Measurements from ENCODE around the gene LPAR3.

The LPAR3 gene

DNA sequence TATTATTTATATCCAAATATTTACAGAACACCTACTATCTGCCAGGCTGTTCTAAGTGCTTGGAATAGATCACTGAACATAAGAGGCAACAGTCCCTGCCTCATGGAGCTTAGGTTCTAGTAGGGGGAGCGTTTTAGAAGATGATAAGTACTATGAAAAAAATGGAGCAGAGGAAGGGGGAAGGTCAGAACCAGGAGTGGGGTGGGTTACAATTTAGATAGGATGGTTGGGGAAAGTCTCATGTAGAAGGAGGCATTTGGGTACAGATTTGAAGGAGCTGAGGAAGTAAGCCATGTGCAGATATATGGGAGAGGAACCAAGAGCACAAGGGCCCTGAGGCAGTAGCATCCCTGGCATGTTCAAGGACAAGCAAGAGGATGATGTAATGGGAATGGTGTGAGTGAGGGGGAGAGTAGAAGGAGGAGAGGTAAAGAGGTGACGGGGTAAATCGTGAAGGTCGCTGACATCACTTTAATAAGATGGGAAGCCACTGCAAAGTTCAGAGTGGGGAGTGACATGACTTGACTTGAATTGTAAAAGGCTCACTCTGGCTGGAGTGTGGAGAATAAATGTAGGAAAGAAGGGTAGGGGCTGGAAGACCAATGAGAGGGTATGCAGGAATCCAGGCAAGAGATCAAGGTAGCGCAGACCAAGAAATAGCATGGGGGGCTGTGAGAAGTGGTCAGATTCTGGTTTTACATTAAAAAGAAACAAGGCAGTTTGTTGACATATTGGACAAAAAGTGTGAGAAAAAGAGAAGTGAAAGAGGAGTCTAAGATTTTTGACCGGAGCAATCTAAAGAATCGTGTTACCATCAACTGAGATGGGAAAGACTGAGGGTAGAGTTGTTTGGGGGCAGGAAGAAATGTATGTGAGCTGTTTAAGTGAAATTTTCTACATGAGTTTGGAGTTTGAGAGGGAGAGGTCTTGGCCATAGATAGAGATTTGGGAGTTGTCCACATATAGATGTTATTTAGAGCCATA is 92.6 kb downstream of the LPAR3 start:
- no peak for TF ChIP-seq ZNF274 (IDR thresholded peaks at IDR 0.05; ENCODE audit: low read depth, low read length)
- H3K4me3 ChIP-seq (ENCODE audit: low read length) = no peak overlapping the region

DNA sequence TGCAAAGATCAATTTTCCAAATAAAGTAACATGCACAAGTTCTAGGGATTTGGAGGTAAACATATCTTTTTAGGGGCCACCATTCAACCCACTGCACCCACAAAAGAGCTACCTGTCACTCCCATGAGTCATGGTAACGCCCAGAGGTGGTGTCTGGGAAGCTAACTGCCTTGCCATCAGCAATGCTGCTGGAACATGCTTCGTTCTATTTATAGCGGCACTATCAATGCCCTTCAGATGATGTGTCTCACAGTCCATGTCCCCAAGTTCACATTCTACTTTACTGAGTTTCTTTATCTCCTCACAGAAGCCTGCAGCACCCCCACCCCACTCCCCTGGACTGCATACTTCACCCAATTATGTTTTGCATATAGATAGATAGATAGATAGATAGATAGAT is 95.4 kb downstream of the LPAR3 start:
- no peak overlapping the region for H3K4me3 ChIP-seq (ENCODE audit: low read length)
- no peak for TF ChIP-seq ZNF274 (IDR thresholded peaks at IDR 0.05; ENCODE audit: low read depth, low read length)

DNA sequence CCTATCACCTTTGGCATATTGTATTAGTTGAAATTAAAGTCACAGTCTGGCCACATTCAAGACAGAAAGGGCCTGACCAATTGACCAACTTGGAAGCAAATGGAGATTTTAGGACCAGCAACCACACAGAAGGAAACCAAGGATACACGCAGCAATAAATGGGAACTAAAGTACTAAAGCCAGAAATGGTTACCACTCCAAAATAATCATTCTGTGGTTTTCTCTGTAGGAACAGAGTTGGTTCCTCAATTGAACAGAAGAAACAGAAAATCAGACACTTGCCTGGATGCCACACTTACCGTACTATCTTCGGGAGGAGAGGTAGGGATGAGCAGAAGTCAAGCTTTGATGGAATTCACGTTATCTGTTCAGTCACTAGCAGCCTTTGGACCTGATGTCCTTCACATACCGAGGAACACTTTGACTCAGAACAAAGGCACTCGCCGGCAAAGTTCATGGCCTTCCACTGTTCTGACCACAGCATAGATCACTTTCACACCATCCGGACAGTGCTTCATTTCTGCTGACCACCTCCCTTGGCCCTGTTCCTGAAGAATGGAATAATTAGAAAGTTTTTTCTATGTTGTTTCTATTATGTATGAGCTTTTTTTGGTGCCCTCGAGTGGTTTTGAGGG is 96.9 kb downstream of the LPAR3 start:
- TF ChIP-seq ZNF274 (IDR thresholded peaks at IDR 0.05; ENCODE audit: low read depth, low read length) = no peak
- H3K4me3 ChIP-seq (ENCODE audit: low read length) = no peak overlapping the region

DNA sequence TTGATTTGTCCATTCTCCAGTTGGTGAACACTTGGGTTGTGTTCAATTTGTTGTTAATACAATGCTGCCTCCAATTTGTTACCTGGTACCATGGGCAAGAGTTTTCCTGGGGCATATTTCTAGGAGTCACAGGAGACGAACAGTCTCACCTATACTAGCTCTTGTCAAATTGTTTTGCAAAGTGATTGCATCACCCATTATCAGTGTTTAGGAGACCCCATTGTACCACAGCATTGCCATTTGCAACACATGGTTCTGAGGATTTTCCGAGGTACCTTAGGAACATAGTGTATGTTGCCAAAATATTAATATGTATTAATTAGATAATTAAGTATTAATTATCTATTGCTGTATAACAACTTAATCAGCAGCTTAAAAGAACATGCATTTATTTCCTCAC is 97.8 kb downstream of the LPAR3 start:
- H3K4me3 ChIP-seq (ENCODE audit: low read length) = no peak overlapping the region
- no peak for TF ChIP-seq ZNF274 (IDR thresholded peaks at IDR 0.05; ENCODE audit: low read depth, low read length)

DNA sequence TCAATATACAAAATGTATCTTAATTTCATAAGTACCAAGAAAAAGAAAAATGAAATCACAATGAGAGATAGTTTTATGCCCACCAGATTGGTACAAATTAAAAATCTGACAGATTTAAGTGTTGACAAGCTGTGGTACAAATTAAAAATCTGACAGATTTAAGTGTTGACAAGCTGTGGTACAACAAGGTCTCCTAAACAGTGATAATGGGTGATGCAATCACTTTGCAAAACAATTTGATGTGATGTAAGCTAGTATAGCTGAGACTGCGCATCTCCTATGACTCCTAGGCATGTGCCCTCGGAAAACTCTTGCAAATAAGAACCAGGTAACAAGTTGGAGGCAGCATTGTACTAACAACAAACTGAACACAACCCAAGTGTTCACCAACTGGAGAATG is 100.6 kb downstream of the LPAR3 start:
- H3K4me3 ChIP-seq (ENCODE audit: low read length) = no peak overlapping the region
- no peak for TF ChIP-seq ZNF274 (IDR thresholded peaks at IDR 0.05; ENCODE audit: low read depth, low read length)

DNA sequence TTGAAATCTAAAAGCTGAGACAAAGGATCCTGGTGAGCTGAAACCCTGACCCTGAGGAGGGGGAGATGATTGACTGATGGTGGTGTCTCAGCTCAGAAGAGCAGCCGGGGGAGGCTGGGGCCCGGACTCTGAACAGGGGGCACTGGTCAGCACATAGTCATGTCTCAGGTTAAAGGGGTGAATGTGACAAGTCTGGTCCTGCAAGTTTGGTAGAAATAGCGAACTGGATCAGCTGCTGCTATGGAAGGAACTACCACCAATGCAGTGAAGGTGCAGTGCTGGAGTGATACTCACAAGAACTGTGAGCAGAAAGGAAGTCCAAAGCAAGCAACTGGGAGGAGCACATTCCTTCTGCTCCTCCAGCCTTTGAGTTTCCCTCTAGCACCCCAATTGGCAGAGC is 104.0 kb downstream of the LPAR3 start:
- TF ChIP-seq ZNF274 (IDR thresholded peaks at IDR 0.05; ENCODE audit: low read depth, low read length) = no peak
- H3K4me3 ChIP-seq (ENCODE audit: low read length) = no peak overlapping the region

DNA sequence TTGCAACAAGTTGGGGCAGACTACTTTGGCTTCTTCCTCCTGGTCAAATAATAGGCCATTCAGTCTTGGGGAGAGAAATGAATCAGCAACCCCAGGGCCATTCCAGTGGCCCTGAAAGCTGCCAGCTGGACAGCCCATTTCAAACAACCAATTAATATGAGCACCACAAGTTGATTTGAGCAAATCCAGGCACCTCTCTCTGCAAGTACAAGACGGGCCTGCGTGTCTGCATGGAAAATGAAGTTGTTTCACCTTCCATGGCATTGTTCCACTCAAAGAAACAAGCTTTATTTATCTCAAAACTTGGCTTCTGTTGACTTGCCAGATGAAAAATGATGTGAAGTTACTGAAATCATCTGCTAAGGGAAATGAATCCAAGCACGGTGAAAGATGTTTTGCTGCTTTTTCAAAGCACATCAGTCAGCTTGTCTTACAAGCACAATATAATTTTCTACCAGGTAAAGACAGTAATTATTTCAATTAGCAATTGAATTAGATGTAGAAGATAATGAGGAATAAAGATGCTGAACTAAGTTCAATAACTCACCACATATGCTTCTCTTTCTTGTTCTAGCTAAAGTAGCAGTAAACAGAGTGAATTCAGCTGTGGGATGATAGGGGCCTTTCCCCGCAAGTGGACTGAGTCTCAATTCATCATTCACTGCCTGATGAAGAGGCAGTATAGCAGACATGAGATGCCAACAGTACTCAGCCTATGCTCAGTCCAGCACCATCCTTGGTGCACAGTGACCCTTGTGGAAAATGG is 107.6 kb downstream of the LPAR3 start:
- no peak for TF ChIP-seq ZNF274 (IDR thresholded peaks at IDR 0.05; ENCODE audit: low read depth, low read length)
- H3K4me3 ChIP-seq (ENCODE audit: low read length) = no peak overlapping the region

DNA sequence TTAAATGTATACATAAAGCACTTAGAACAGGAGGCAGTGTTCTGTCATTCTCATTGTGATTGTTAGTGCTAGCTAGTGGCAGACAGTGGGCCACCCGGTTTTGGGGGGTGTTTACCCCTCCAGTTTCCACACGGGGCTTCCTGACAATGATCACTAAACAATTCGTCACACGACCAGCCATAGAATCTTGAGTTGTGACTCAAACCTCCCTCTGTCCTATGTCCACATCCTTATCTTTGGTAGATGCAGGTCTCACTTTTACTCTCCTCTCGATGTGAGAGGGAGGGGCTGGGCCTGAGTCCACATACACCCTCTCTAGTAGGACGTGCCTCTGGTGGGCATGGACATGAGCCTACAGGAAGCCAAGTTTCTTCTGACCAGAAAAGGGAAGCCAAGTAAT is 110.1 kb downstream of the LPAR3 start:
- no peak for TF ChIP-seq ZNF274 (IDR thresholded peaks at IDR 0.05; ENCODE audit: low read depth, low read length)
- no peak overlapping the region for H3K4me3 ChIP-seq (ENCODE audit: low read length)

DNA sequence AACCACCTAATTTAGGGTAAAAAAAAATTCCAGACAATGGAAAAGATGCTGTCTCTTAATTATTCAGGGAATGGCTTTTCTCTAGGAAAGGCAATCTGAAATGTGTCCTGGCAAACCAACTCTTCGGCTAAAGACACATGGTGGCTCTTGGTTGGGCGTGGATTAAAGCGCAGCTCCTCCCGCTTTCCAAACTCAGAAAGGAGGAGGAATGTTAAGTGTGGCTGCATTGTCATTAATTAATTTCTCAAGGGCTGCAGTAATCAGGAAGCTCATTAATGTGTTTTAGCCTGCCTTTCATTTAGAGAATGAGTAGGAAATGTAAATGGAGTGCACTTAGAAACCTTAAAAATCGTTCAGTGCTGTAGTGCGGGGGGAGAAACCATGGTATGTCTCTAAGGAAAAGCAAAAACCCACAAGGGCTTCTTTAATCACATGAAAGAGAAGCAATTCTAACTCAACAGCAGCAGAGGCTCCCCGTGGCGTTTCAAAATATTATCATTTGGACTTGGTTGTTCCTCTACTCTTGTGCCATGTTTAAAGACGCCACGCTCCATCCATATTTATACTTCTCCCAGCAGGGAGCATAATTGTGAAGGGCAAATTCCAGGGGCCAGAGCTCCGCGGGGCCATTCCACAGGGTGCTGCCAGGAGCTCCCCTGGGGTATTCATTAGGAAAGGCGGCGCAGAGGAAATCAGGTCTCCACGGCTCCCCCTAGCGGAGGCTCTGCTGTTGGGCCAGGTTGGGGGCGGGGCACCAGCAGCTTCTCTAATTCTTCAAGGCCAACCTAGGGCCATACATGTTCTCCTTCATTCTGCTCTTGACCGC is 110.8 kb downstream of the LPAR3 start:
- H3K4me3 ChIP-seq (ENCODE audit: low read length) = no peak overlapping the region
- no peak for TF ChIP-seq ZNF274 (IDR thresholded peaks at IDR 0.05; ENCODE audit: low read depth, low read length)

DNA sequence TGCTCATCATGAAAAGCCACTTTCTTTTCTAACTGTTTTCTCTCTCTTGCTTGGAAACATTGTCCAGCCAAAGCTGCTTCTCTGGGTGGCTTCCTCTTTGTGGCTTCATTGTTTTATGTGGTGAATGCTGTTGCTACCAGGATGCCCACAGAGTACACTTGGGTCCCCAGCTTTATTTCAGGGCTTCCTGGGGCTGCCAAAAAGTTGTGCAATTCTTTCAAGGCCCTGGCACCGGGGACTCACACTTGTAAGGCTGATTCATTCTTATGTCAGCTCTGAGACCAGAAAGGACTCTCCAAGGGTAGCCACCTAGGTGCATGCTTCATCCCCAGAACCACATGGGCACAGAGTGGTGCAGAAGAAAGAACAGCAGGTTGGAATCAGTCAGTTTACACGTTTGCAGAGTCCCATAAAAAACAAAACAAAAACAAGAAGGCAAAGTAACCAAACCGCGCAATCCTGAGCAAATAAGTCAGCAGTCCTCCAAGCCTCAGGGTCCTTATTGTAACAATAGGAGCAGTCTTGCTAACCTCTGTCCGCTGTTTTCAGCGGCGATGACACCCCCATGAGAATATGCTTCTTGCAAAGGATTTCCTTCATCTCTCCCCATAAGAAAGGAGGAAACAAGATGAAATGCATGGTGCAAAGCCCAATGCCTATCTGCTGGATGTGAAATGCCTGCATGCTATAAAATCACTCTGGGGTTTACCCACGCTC is 112.8 kb downstream of the LPAR3 start:
- TF ChIP-seq ZNF274 (IDR thresholded peaks at IDR 0.05; ENCODE audit: low read depth, low read length) = no peak
- no peak overlapping the region for H3K4me3 ChIP-seq (ENCODE audit: low read length)

DNA sequence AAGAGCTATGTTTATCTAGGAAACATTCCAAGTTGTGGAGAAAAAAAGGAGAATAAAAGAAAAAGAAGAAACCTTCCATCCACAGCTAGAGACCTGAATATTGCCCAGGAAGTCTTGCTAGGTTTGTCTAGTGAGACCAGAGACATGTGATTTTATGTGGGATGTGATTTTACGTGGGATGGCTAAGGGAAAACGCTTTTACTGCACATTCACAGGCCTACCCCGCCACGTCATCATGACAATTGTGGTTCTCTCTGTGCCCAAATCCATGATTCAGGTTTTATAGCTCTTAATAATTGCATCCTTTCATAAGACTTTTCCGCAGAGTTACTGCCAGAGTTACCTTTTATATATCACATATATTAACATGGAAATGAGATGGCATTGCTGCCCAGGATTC is 116.4 kb downstream of the LPAR3 start:
- TF ChIP-seq ZNF274 (IDR thresholded peaks at IDR 0.05; ENCODE audit: low read depth, low read length) = no peak
- no peak overlapping the region for H3K4me3 ChIP-seq (ENCODE audit: low read length)

DNA sequence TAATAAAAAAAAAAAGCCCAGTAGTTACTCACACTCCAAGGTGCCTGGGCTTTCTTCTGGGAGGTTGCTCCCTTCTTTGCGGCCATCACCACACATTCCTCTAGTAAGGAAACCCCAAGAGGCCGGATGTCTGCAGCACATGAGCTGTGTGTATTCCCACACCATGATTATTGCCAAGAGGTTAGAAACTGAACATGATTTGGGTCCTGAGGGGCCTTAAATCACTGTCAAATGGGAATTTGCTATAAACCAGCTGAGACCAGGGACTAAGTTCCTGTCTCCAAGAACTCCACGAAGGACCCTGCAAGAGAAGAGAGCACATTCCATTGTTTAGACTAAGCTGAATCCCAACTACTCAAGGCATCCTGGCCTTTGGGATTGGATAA is 117.5 kb downstream of the LPAR3 start:
- no peak for TF ChIP-seq ZNF274 (IDR thresholded peaks at IDR 0.05; ENCODE audit: low read depth, low read length)
- no peak overlapping the region for H3K4me3 ChIP-seq (ENCODE audit: low read length)
